OCI-LY1 (cell line): ENCODE results near the gene ME3.

Experiments
- H2AFZ ChIP-seq: fragments of 200-600 bp; sonication (generic), shearing (Covaris generic); 2 replicates; pipeline ENCODE4 v1.6.0; 2014; ENCODE audit warnings: antibody characterized with exemption, mild to moderate bottlenecking, low read length
- H3F3A ChIP-seq: fragments of 200-600 bp; sonication (generic), shearing (Covaris generic); 2 replicates; pipeline ENCODE4 v1.6.0; 2014; ENCODE audit warnings: mild to moderate bottlenecking, antibody characterized with exemption, low read length, moderate library complexity; ENCODE audit not compliant: insufficient read depth
- H3K27ac ChIP-seq: fragments of 200-600 bp; sonication (generic); 2 replicates; pipeline ENCODE4 v1.5.1; 2014; ENCODE audit warnings: low read length, mixed run types, mild to moderate bottlenecking, low read depth; ENCODE audit not compliant: poor library complexity, severe bottlenecking
- H3K27me3 ChIP-seq: fragments of 200-600 bp; sonication (generic); 2 replicates; pipeline ENCODE4 v1.6.0; 2014; ENCODE audit warnings: antibody characterized with exemption, mild to moderate bottlenecking, low read length, moderate library complexity; ENCODE audit not compliant: insufficient read depth
- H3K36me3 ChIP-seq: fragments of 200-600 bp; sonication (generic); 2 replicates; pipeline ENCODE4 v1.6.1; 2014; ENCODE audit warnings: mild to moderate bottlenecking, antibody characterized with exemption, low read length, moderate library complexity, mixed read lengths; ENCODE audit not compliant: insufficient read depth
- H3K4me1 ChIP-seq: fragments of 200-600 bp; sonication (generic); 2 replicates; pipeline ENCODE4 v1.5.1; 2014; ENCODE audit warnings: mild to moderate bottlenecking, low read length, moderate library complexity; ENCODE audit not compliant: insufficient read depth, severe bottlenecking
- H3K4me2 ChIP-seq: fragments of 200-600 bp; sonication (generic), shearing (Covaris generic); 2 replicates; pipeline ENCODE4 v1.6.1; 2014; ENCODE audit warnings: low read length
- H3K4me3 ChIP-seq: fragments of 200-600 bp; sonication (generic); 2 replicates; pipeline ENCODE4 v1.5.1; 2014; ENCODE audit warnings: low read length, low read depth, mild to moderate bottlenecking, mixed read lengths; ENCODE audit not compliant: poor library complexity, severe bottlenecking
- H3K79me2 ChIP-seq: fragments of 200-600 bp; shearing (Covaris generic); 2 replicates; pipeline ENCODE4 v1.6.1; 2016; ENCODE audit warnings: mixed run types, low read length, mixed read lengths; ENCODE audit not compliant: insufficient read depth
- H3K9ac ChIP-seq: fragments of 200-600 bp; sonication (generic), shearing (Covaris generic); 2 replicates; pipeline ENCODE4 v1.6.1; 2014; ENCODE audit warnings: mild to moderate bottlenecking, low read length, mixed read lengths
- H3K9me2 ChIP-seq: fragments of 200-600 bp; sonication (generic), shearing (Covaris generic); 2 replicates; pipeline ENCODE4 v1.6.1; 2014; ENCODE audit warnings: low read depth, mild to moderate bottlenecking, low read length, mixed read lengths
- H3K9me3 ChIP-seq: fragments of 200-600 bp; shearing (Covaris generic); 2 replicates; pipeline ENCODE4 v1.6.1; 2014; ENCODE audit warnings: low read length, mixed read lengths
- H4K20me1 ChIP-seq: fragments of 200-600 bp; sonication (generic), shearing (Covaris generic); 2 replicates; pipeline ENCODE4 v1.6.0; 2016; ENCODE audit warnings: mild to moderate bottlenecking, low read length; ENCODE audit not compliant: insufficient read depth
- EZH2 ChIP-seq: fragments of 200-600 bp; sonication (generic), shearing (Covaris generic); IDR thresholded peaks from 2 replicates; pipeline ENCODE4 v1.8.0; 2017; ENCODE audit warnings: borderline replicate concordance, mixed run types, mild to moderate bottlenecking, antibody characterized with exemption, low read length, moderate library complexity, mixed read lengths
- TF ChIP-seq, protein P1 (sequence below): fragments of 200-600 bp; sonication (generic), shearing (Covaris generic); IDR thresholded peaks from 2 replicates; pipeline ENCODE4 v1.5.1; 2017; ENCODE audit warnings: mild to moderate bottlenecking, antibody characterized with exemption, low read length, moderate library complexity, mixed read lengths

Gene ME3

GRCh38 chr11:86719781-86720463, 47.5 kb upstream of the ME3 start:
- Histone ChIP-seq H3K4me2 (no peak overlapping the region), H3K9me3 (no peaks in the 10 kb centered on the region), H3K79me2 (no peaks in the 10 kb centered on the region), H3K27me3 (no peaks in the 10 kb centered on the region), H3K4me1 (no peaks in the 10 kb centered on the region), H3K36me3 (no peaks in the 10 kb centered on the region), H3F3A (no peaks in the 10 kb centered on the region), H3K27ac (no peak overlapping the region), H3K4me3 (no peak overlapping the region), H3K9me2 (no peaks in the 10 kb centered on the region), H4K20me1 (no peaks in the 10 kb centered on the region), H2AFZ (no peak overlapping the region), H3K9ac (no peak overlapping the region)
- TF ChIP-seq, protein P1, sequence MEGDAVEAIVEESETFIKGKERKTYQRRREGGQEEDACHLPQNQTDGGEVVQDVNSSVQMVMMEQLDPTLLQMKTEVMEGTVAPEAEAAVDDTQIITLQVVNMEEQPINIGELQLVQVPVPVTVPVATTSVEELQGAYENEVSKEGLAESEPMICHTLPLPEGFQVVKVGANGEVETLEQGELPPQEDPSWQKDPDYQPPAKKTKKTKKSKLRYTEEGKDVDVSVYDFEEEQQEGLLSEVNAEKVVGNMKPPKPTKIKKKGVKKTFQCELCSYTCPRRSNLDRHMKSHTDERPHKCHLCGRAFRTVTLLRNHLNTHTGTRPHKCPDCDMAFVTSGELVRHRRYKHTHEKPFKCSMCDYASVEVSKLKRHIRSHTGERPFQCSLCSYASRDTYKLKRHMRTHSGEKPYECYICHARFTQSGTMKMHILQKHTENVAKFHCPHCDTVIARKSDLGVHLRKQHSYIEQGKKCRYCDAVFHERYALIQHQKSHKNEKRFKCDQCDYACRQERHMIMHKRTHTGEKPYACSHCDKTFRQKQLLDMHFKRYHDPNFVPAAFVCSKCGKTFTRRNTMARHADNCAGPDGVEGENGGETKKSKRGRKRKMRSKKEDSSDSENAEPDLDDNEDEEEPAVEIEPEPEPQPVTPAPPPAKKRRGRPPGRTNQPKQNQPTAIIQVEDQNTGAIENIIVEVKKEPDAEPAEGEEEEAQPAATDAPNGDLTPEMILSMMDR: no peak
- no peak for TF ChIP-seq EZH2

- Histone ChIP-seq H3K9me3 (no peaks in the 10 kb centered on the region), H3K9ac (no peak overlapping the region), H3K27me3 (no peaks in the 10 kb centered on the region), H3K4me1 (no peaks in the 10 kb centered on the region), H3K27ac (no peak overlapping the region), H3K4me2 (no peak overlapping the region), H4K20me1 (no peaks in the 10 kb centered on the region), H3K4me3 (no peak overlapping the region), H2AFZ (no peak overlapping the region), H3K79me2 (no peaks in the 10 kb centered on the region), H3F3A (no peaks in the 10 kb centered on the region), H3K9me2 (no peaks in the 10 kb centered on the region), H3K36me3 (no peaks in the 10 kb centered on the region)
- TF ChIP-seq EZH2: no peak
- TF ChIP-seq, protein P1: no peak
These were observed 46.6 kb upstream of the ME3 start for GRCh38 chr11:86718999-86719398.

DNA sequence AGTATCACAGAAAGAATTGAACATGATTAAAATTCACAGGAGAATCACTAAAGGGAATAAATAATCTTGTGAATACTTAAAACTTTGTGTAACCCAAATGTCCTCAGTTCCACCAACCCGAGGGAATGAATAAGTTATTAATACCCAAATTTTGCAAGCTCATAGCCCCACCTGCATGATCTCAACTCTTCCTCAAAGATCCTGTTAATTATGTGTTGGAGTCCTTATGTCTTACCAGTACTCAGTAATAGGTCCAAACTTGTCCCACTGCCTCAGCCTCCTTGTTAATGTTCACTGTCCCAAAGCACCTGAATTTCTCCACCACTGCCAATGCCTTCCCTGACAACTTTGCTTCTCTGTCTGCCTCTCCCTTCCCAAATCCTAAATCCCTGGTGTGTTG, 46.1 kb upstream of the ME3 start:
- Histone ChIP-seq H3K9me3 (no peaks in the 10 kb centered on the region), H3K79me2 (no peaks in the 10 kb centered on the region), H2AFZ (no peak overlapping the region), H3K36me3 (no peaks in the 10 kb centered on the region), H3K4me2 (no peak overlapping the region), H3K4me1 (no peaks in the 10 kb centered on the region), H3K4me3 (no peak overlapping the region), H3F3A (no peaks in the 10 kb centered on the region), H3K9me2 (no peaks in the 10 kb centered on the region), H3K27me3 (no peaks in the 10 kb centered on the region), H3K27ac (no peak overlapping the region), H4K20me1 (no peaks in the 10 kb centered on the region), H3K9ac (no peak overlapping the region)
- no peak for TF ChIP-seq EZH2
- TF ChIP-seq, protein P1: no peak
